ENCODE data around the gene LORICRIN. TPM values are rescaled to one million over a fixed set of nuclear protein-coding genes. Genes with fewer than 3 reads are reported as not detected.
"Not testable (repeated sequence)": the region's sequence is repeated elsewhere in the genome, so short reads cannot be mapped to it uniquely, and the experiment has no call there.

LORICRIN gene, protein sequence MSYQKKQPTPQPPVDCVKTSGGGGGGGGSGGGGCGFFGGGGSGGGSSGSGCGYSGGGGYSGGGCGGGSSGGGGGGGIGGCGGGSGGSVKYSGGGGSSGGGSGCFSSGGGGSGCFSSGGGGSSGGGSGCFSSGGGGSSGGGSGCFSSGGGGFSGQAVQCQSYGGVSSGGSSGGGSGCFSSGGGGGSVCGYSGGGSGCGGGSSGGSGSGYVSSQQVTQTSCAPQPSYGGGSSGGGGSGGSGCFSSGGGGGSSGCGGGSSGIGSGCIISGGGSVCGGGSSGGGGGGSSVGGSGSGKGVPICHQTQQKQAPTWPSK
- total RNA-seq: 39.6 TPM

DNA sequence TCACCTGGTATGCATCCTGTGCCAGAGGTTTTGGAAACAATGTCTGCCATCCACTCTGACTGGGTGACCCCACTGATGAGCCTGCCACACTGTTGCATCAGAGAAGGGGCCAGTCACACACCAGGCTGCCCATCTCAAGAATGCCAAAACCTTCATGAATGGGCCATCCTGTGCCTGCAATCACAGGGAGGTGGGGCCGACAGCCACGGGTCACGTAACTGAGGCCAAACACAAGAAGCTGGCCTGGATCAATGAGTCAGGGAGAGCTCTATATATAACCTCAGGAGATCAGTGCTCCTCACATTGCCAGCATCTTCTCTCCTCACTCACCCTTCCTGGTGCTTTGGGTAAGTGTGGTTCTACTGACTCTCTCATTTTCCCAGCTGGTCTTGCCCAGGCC lies at the start of gene LORICRIN:
LORICRIN (plus strand) TSS at position 301 of the 400 bp plus-strand sequence. CDS start 1,263 bp downstream, outside the sequence.
- DNase-seq: no peak

DNA sequence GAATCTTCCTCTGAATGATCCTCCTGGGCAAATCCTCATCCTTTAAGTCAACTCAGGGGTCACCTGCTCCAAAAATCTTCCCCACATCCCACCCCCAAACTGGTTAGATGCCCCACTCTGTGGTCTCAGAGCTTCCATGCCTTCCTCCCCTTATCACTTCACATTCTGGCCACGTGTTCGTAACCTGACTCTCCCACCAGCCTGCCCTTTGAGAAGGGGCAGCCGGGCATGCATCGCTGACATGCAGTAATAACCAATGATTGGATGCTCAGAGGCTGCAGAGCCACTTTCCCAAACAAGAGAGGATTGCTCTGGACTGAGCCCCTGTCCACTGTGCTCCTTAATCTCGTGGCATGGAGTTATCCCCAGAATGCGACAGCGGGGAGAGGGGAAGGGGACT lies 49.3 kb upstream of the LORICRIN start:
- DNase-seq: no peak

GRCh38 chr1:153212201-153212600 lies 47.3 kb upstream of the LORICRIN start:
- DNase-seq: no peak

GRCh38 chr1:153213519-153213918 lies 46.0 kb upstream of the LORICRIN start:
- DNase-seq: no peak

DNA sequence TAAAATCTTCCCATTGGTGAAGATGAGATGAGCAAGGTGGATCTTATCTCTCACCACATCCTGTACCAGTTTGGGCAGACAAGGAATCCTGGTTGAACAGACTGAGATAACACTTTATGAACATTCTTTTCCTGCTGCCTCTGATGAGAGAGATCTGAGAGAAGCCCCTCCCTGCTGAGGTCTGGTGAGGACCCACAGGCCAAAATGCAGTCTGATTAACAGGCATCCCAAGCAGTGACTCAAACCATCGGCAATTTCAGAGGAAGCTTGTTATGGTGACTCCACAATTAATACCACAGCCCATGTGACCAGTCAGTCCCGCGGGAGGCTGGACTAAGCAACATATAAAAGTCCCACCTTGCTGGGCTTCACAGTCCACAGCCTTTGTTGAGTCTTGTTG lies 42.3 kb upstream of the LORICRIN start, which contains the start of gene PRR9:
PRR9 (plus strand) TSS at position 373 of the 400 bp plus-strand sequence. CDS start 561 bp downstream, outside the sequence.
- DNase-seq: no peak

DNA sequence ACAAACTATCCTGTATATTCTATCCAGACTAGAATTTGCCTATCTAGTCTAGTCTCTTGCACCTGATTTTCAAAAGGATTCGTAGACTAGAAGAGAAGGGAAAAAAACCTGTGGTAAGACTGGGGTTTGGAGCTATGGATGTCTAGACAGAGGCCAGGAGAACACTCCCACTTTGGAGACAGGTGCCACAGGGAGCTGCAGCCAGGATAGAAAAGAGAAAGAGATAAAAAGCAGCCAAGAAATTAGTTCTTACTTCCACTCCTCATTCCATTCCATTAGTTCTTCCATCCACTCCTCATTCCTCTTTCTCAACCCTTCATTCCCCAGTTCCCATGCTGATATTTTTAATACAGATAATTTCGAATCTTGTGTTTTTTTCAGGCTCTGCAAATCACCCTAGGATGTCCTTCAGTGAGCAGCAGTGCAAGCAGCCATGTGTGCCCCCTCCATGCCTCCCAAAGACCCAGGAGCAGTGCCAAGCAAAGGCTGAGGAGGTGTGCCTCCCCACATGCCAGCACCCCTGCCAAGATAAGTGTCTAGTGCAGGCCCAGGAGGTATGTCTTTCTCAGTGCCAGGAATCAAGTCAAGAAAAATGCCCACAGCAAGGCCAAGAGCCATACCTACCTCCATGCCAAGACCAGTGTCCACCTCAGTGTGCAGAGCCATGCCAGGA lies 41.6 kb upstream of the LORICRIN start:
- no peak for DNase-seq

DNA sequence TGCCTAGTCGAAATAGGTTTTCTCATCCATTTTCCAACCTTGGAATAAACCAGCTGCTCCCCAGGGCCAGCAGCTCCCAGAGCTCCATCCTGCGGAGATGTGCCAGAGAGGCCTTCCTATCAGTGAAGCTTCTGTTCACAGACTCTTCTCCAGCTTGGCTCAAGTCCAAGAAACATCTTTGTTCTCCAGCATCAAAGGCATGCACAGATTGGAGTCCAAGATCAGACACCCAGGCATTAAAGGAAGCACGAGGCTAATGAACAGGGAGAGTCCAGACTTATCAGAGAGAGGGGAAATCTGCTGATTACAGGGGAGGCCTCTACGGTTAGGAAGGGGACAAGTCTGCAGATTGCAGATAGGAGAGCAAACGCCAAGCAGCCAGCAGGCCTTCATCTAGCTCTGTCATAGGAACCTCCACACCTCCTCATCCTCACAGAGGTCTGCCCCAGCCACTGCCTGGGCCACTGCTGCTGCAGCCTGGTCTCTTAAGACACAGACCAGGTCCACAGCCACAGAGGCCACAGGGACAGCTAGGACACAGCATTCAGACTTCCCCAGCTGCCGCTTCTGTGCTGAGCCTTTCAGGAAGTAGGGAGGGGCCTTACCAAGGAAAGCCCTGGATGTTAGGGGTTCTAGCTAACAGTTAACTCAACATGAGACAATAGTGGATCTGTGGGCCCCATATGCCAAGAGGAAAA lies 38.7 kb upstream of the LORICRIN start:
- DNase-seq: no peak

DNA sequence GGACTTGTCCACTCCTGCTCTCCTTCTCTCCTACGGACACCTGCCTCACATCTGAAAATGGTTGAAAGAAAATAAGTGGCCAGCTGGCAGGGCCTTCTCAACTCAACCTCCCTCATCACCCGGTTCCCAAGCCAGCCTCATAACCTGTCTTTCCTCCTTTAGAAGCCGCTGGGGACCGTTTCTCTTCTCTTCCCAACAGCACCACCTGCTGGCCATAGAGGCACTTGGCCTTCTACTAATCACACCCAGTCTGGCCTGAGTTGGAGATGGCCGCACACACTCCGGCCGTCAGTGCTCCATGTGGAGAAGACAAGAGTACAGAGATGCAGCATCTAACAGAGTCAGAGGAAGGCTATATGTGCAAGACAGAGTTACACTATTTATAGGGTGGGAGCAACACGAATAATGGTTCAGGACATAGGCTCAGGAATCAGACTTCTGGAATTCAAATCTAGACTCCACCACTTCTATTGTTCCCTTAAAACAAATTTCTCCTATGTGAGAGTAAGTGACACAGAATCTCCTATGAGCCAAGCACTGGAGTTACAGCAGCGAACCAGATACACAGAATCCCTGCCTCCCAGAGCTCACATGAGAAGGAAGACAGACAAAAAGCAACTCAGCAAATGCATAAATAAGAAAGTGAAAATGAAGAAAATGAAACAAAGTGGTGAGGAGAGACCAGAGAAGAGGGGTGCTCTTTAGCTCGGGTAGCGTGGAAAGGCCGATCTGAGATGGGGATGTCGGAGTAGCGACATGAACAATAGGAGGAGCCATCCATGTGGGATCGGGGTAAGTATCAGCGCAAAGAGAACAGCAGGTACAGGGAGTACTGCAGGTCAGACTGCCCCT lies 36.2 kb upstream of the LORICRIN start:
- not testable (repeated sequence) for DNase-seq

- no peak for DNase-seq
Observed at GRCh38 chr1:153227810-153228209, 31.7 kb upstream of the LORICRIN start.

- DNase-seq: no peak
Observed at GRCh38 chr1:153228491-153228890, 31.0 kb upstream of the LORICRIN start.

DNA sequence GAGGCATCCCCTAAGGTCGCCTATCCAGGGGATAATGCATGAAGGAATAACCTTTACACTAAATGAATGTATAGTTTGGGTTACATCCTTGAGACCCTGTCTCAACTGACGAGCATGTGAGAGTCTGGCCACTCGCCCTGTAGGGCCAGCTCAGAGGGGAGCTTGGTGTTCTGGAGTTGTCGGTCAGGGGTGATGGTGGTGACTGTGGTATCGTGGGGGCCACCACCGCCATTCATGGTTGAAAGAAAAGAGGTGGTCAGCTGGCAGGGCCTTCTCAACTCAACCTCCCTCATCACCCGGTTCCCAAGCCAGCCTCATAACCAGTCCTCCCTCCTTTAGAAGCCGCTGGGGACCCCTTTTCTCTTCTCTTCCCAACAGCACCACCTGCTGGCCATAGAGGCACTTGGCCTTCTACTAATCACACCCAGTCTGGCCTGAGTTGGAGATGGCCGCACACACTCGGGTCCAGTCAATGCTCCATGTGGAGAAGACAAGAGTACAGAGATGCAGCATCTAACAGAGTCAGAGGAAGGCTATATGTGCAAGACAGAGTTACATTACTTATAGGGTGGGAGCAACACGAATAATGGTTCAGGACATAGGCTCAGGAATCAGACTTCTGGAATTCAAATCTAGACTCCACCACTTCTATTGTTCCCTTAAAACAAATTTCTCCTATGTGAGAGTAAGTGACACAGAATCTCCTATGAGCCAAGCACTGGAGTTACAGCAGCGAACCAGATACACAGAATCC lies 30.2 kb upstream of the LORICRIN start:
- DNase-seq: not testable (repeated sequence)

DNA sequence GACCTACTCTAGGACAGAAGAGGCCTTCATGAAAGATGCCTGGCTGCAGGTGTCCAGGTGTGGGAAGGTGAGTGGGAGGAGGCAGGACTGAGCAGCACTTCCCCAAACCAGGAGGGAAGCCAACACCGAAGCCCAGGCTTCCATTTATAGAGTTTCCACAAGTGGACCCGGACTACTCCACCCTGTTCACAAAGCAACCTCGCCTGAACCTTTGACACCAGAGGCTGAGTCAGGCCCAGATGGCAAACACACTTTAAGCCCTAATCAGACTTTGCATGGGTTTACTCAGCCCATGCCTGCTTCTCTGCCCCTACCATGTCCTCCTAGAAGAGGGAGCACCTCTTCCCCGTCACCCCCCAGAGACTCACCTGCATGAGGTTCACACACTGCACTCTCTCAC lies 28.1 kb upstream of the LORICRIN start:
- no peak for DNase-seq

GRCh38 chr1:153231785-153232184 lies 27.7 kb upstream of the LORICRIN start:
- DNase-seq: no peak

- DNase-seq: no peak
Observed at GRCh38 chr1:153232553-153232952, 26.9 kb upstream of the LORICRIN start.

DNA sequence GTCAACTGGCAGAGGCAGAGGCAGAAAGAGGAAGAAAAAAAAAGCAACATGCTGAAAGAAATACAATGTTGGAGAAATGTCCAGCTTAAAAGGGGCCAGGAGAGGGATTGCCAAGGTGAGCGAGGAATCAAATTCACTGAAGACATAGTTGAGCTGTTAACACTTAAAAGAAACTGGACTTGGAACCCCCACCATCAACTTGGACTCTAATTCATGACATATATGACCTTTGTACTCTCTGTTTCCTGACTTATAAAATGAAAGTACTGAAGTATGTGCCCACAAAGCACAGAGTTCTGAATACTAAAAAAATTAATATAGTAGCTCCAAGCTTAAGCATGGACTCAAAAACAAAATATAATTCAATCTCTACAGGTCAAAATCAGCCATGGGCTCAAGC lies 26.0 kb upstream of the LORICRIN start:
- no peak for DNase-seq

DNA sequence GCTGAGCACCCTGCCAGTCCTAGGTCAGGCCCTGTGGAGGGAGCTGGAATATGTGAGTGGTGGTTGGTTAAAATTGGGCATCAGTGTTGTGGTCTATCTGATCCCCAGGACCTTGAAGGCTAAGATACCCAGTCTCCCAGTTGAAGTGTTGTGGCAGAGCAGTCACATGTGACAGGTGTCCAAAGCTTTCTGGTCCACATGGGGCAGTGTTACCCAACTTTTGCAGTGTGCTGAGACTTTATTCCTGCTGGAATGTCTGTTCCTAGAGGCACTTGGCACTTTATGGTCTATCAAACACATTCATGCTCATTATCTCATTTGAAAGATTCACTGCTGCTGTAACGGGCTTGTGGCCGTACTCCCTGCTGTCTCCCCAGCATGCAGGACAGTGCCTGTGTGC lies 21.0 kb upstream of the LORICRIN start:
- DNase-seq: no peak

DNA sequence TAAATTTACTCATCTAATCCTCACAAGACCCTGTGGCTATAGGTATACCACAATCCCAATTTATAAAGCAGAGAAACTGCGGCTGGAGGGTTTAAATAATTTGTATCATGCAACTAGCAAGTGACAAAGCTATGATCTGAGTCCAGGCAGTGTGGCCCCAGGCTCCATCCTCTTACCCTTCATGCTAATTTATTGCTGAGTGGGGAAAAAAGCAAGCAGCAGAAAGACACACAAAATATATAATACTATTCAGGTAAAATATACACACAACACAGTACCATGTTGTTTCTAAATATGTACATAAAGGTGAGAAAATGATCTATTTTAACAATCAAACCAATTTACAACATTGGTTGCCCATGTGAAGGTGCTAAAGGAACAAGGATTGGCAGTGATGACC lies 17.3 kb upstream of the LORICRIN start:
- DNase-seq: no peak

- DNase-seq: no peak
Observed at GRCh38 chr1:153245466-153245865, 14.0 kb upstream of the LORICRIN start.

DNA sequence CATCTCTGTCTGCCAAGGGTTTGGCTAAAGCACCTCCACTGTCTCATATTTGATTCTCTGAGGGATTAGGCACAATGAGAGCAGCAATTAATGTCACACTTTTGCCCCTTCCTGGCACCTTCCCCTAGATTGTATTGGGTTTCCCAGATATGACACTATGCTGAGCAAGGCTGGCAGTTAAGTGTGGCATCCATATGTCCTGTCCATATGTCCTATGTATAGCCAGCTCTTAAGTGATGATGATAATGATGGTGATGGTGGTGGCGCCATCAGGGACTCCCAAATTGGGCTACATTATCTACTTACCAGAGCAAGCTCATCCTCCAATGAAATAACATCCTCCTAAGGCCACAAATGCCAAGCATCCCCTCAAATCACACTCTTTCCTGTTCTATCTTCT lies 13.5 kb upstream of the LORICRIN start:
- no peak for DNase-seq

DNA sequence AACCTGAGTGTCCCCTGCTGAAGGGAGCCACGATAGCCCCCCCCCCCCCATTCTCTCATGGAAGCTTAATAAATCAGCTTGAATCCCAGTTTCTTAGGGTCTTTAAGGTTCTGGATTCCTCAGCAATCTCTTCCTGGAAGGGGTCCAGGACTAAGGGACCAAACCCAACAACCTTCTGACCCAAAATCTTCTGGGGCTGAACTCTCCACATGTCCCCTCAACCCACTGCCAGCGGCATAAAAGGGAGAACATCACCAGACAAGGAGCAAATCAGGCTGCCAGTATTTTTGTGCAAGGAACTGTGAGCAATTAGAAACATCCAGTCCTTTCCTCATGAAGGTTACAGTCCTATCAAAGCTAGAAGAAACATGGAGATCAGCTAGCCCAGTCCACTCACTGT lies 12.7 kb upstream of the LORICRIN start:
- no peak for DNase-seq

GRCh38 chr1:153248176-153248879 lies 11.2 kb upstream of the LORICRIN start:
- DNase-seq: no peak

Data from skin of body (tissue), 2 donors.